Islet of Langerhans (tissue), 1 donor: ENCODE data around the gene TAT.
"Not testable (repeated sequence)": the region's sequence is repeated elsewhere in the genome, so short reads cannot be mapped to it uniquely, and the experiment has no call there.

Source experiments
- FAIRE-seq: peaks from one replicate; lab custom pipeline; 2011; peaks lifted over from hg19 to GRCh38; lab: Jason Lieb, UNC

TAT gene

GRCh38 chr16:71576971-71577370 is at the start of gene TAT:
Gene TAT (minus strand): TSS chr16:71577092. CDS start chr16:71576415, 677 bp downstream.
- no peak for FAIRE-seq

GRCh38 chr16:71626018-71626857 is 49.3 kb upstream of the TAT start, which contains the start of gene MARVELD3:
Gene MARVELD3 (plus strand): TSS chr16:71626184. CDS start chr16:71626230, 46 bp downstream.
- no peak for FAIRE-seq

- no peak for FAIRE-seq
Measured at GRCh38 chr16:71625113-71625850, 48.4 kb upstream of the TAT start.

GRCh38 chr16:71623597-71623996 is 46.7 kb upstream of the TAT start:
- FAIRE-seq = no peak

- FAIRE-seq = no peak
Measured at GRCh38 chr16:71622088-71622487, 45.2 kb upstream of the TAT start.

- FAIRE-seq = no peak
Measured at GRCh38 chr16:71618429-71618828, 41.5 kb upstream of the TAT start.

GRCh38 chr16:71614956-71615355 is 38.1 kb upstream of the TAT start:
- not testable (repeated sequence) for FAIRE-seq

GRCh38 chr16:71610936-71611871 is 34.3 kb upstream of the TAT start:
- no peak for FAIRE-seq

- FAIRE-seq = no peak
Measured at GRCh38 chr16:71610447-71610846, 33.6 kb upstream of the TAT start.

GRCh38 chr16:71609066-71609465 is 32.2 kb upstream of the TAT start:
- FAIRE-seq = no peak

- no peak for FAIRE-seq
Measured at GRCh38 chr16:71600822-71601221, 23.9 kb upstream of the TAT start.

- FAIRE-seq = not testable (repeated sequence)
Measured at GRCh38 chr16:71598426-71598825, 21.5 kb upstream of the TAT start.

GRCh38 chr16:71595340-71595826 is 18.5 kb upstream of the TAT start:
- FAIRE-seq = not testable (repeated sequence)

GRCh38 chr16:71594000-71594646 is 17.2 kb upstream of the TAT start:
- FAIRE-seq = no peak

- FAIRE-seq = no peak
Measured at GRCh38 chr16:71593048-71593999, 16.4 kb upstream of the TAT start.

GRCh38 chr16:71591917-71592316 is 15.0 kb upstream of the TAT start:
- FAIRE-seq = no peak

GRCh38 chr16:71590584-71590983 is 13.7 kb upstream of the TAT start:
- no peak for FAIRE-seq

- FAIRE-seq = not testable (repeated sequence)
Measured at GRCh38 chr16:71590071-71590470, 13.2 kb upstream of the TAT start.

- not testable (repeated sequence) for FAIRE-seq
Measured at GRCh38 chr16:71589334-71589733, 12.4 kb upstream of the TAT start.

- FAIRE-seq = peak; percentile 36
Measured at GRCh38 chr16:71585318-71585703, 8.4 kb upstream of the TAT start.
